Measurements from ENCODE around the gene OR51D1.

The OR51D1 gene

GRCh38 chr11:4645974-4646373 lies 8.7 kb downstream of the OR51D1 start:
- no peak for DNase-seq

- DNase-seq = no peak
Observed at GRCh38 chr11:4647766-4648165, 10.5 kb downstream of the OR51D1 start.

- DNase-seq = no peak
Observed at GRCh38 chr11:4654635-4655369, 17.5 kb downstream of the OR51D1 start.

GRCh38 chr11:4658629-4659445 lies 21.6 kb downstream of the OR51D1 start:
- DNase-seq = no peak

GRCh38 chr11:4662876-4663275 lies 25.6 kb downstream of the OR51D1 start:
- DNase-seq = no peak

GRCh38 chr11:4664183-4664582 lies 26.9 kb downstream of the OR51D1 start:
- DNase-seq = no peak

- DNase-seq = no peak
Observed at GRCh38 chr11:4664786-4665185, 27.5 kb downstream of the OR51D1 start.

- no peak for DNase-seq
Observed at GRCh38 chr11:4665424-4665823, 28.1 kb downstream of the OR51D1 start.

GRCh38 chr11:4671741-4672140 lies 34.5 kb downstream of the OR51D1 start:
- no peak for DNase-seq

GRCh38 chr11:4672470-4672869 lies 35.2 kb downstream of the OR51D1 start:
- no peak for DNase-seq

GRCh38 chr11:4673781-4674180 lies 36.5 kb downstream of the OR51D1 start:
- DNase-seq = no peak

- peak; percentile 86 for DNase-seq
Observed at GRCh38 chr11:4677948-4678347, 40.7 kb downstream of the OR51D1 start.

- peak; percentile 80 for DNase-seq
Observed at GRCh38 chr11:4680341-4680740, 43.1 kb downstream of the OR51D1 start.

GRCh38 chr11:4682623-4683419 lies 45.5 kb downstream of the OR51D1 start:
- DNase-seq = peak; percentile 20

GRCh38 chr11:4684631-4685285 lies 47.5 kb downstream of the OR51D1 start:
- peak; percentile 32 for DNase-seq

All from DMS53 (cell line).